GM21786 (cell line): ENCODE measurements around the gene NKX3-2.
A peak's percentile ranks its signal among the peaks of the same experiment; 100 is the strongest.

Experiments used
- ATAC-seq: cut with Tn5 transposase; IDR thresholded peaks from one replicate; pipeline ENCODE4 v1.9.1; 2021; ENCODE audit not compliant: unreplicated experiment

NKX3-2 gene

GRCh38 chr4:13546142-13546940 lies 2.0 kb upstream of the NKX3-2 start:
- ATAC-seq: no peak

GRCh38 chr4:13545394-13545808 lies 1.1 kb upstream of the NKX3-2 start:
- no peak for ATAC-seq

- ATAC-seq: peak; percentile 41
These were observed 492 bp upstream of the NKX3-2 start for GRCh38 chr4:13544606-13545393.

GRCh38 chr4:13543032-13543838 lies 1.1 kb downstream of the NKX3-2 start:
- ATAC-seq: no peak

GRCh38 chr4:13542577-13543031 lies 1.7 kb downstream of the NKX3-2 start:
- no peak for ATAC-seq

GRCh38 chr4:13541720-13542576 lies 2.4 kb downstream of the NKX3-2 start:
- ATAC-seq: peak; percentile 34

GRCh38 chr4:13541176-13541604 lies 3.1 kb downstream of the NKX3-2 start:
- no peak for ATAC-seq

GRCh38 chr4:13540446-13541175 lies 3.7 kb downstream of the NKX3-2 start:
- ATAC-seq: no peak

- ATAC-seq: no peak
These were observed 4.5 kb downstream of the NKX3-2 start for GRCh38 chr4:13539619-13540445.

GRCh38 chr4:13539047-13539618 lies 5.2 kb downstream of the NKX3-2 start:
- ATAC-seq: no peak

- no peak for ATAC-seq
These were observed 5.8 kb downstream of the NKX3-2 start for GRCh38 chr4:13538427-13538973.

GRCh38 chr4:13537832-13538177 lies 6.5 kb downstream of the NKX3-2 start:
- ATAC-seq: no peak

GRCh38 chr4:13537011-13537831 lies 7.1 kb downstream of the NKX3-2 start:
- ATAC-seq: no peak

- ATAC-seq: no peak
These were observed 7.7 kb downstream of the NKX3-2 start for GRCh38 chr4:13536607-13537006.

- ATAC-seq: no peak
These were observed 8.5 kb downstream of the NKX3-2 start for GRCh38 chr4:13535708-13536361.

- ATAC-seq: no peak
These were observed 9.2 kb downstream of the NKX3-2 start for GRCh38 chr4:13535118-13535517.
